Loucy (cell line): ENCODE data around the gene CCDC158.

Experiments
- H2AFZ ChIP-seq: fragments of 200-600 bp; sonication (generic); 2 replicates; pipeline ENCODE4 v1.6.0; 2016; ENCODE audit warnings: antibody characterized with exemption, mild to moderate bottlenecking, low read length, moderate library complexity
- H3F3A ChIP-seq: fragments of 200-600 bp; 2 replicates; pipeline ENCODE4 v1.6.0; 2016; ENCODE audit warnings: antibody characterized with exemption, low read depth, mild to moderate bottlenecking
- H3K27me3 ChIP-seq: fragments of 200-600 bp; sonication (generic); 2 replicates; pipeline ENCODE4 v1.6.1; 2014; ENCODE audit warnings: low read length, mild to moderate bottlenecking; ENCODE audit not compliant: insufficient read depth, poor library complexity, severe bottlenecking
- H3K36me3 ChIP-seq: fragments of 200-600 bp; sonication (generic); 2 replicates; pipeline ENCODE4 v1.6.1; 2016; ENCODE audit warnings: low read length; ENCODE audit not compliant: insufficient read depth
- H3K4me1 ChIP-seq: fragments of 200-600 bp; sonication (generic); 2 replicates; pipeline ENCODE4 v1.5.1; 2014; ENCODE audit warnings: low read length, mild to moderate bottlenecking; ENCODE audit not compliant: insufficient read depth, poor library complexity, severe bottlenecking
- H3K4me2 ChIP-seq: fragments of 200-600 bp; sonication (generic); 2 replicates; pipeline ENCODE4 v1.6.0; 2014; ENCODE audit warnings: antibody characterized with exemption, low read length, low read depth, mild to moderate bottlenecking; ENCODE audit not compliant: poor library complexity, severe bottlenecking
- H3K4me3 ChIP-seq: fragments of 200-600 bp; sonication (generic); 2 replicates; pipeline ENCODE4 v1.5.1; 2014; ENCODE audit warnings: low read length, mild to moderate bottlenecking, mixed read lengths; ENCODE audit not compliant: poor library complexity, severe bottlenecking
- H3K79me2 ChIP-seq: fragments of 200-600 bp; sonication (generic); 2 replicates; pipeline ENCODE4 v1.6.1; 2014; ENCODE audit warnings: low read length; ENCODE audit not compliant: insufficient read depth
- H3K9ac ChIP-seq: fragments of 200-600 bp; sonication (generic); 2 replicates; pipeline ENCODE4 v1.6.0; 2014; ENCODE audit warnings: mild to moderate bottlenecking, low read depth, low read length, moderate library complexity; ENCODE audit not compliant: poor library complexity, severe bottlenecking
- H3K9me2 ChIP-seq: fragments of 200-600 bp; sonication (generic); replicated peaks from 2 replicates; pipeline ENCODE4 v1.6.1; 2016; ENCODE audit warnings: low read depth, low read length, mixed read lengths
- H3K9me3 ChIP-seq: fragments of 200-600 bp; sonication (generic); 2 replicates; pipeline ENCODE4 v1.6.1; 2014; ENCODE audit warnings: mild to moderate bottlenecking, antibody characterized with exemption, low read length, low read depth; ENCODE audit not compliant: insufficient read depth
- H4K20me1 ChIP-seq: fragments of 200-600 bp; sonication (generic); 2 replicates; pipeline ENCODE4 v1.6.0; 2014; ENCODE audit warnings: antibody characterized with exemption, low read length, mild to moderate bottlenecking; ENCODE audit not compliant: insufficient read depth, poor library complexity, severe bottlenecking
- CTCF ChIP-seq: fragments of 200-600 bp; sonication (generic); conservative IDR thresholded peaks from 2 replicates; pipeline ENCODE4 v1.5.1; 2014; ENCODE audit warnings: mild to moderate bottlenecking, antibody characterized with exemption, low read length
- EZH2phosphoT487 ChIP-seq: fragments of 200-600 bp; IDR thresholded peaks from 2 replicates; pipeline ENCODE4 v1.6.1; 2018; ENCODE audit warnings: antibody characterized with exemption, mild to moderate bottlenecking, moderate library complexity, borderline replicate concordance

The CCDC158 gene

DNA sequence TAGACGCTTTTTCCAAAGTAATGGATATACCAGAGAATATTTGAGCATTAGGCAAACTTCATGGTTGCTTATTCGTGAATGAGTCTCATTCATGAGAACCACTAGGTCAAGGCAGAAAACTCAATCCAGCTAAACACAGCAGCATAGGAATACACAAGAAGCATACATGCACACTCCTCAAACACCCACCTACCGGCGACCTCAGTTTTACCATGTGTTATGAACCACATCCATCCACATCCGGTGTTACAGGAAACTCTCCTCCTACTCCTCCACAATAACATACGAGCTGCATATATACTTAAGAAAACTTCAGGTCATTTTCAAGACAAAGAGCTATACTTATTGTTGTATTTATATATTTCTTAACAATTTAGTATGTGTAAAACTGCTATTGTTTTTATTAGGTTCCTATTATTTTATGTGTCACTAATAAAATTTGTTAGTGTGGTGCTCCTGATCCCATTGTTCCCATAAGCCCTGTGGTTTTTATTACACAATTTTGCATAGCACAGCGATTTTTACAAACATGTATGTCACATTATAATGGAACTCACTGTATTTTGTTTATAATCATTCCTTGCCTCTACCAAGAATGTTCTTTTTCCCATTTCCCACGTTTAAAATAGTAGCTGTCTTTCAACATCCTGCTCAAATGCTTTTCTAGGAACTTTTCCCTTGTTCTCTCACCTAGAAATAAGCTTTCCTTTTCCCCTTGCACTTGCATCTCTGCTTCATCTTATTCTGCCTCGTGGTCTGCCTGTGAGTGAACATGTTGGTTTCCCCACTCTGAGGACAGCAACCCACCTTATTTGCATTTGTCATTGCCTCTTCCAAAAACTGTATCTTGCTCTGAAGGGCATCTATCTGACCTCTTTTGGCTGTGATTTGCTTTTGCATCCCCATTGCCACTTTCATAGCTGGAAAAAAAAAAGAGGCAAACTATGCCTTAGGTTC lies 66.1 kb downstream of the CCDC158 start:
- H3K36me3 ChIP-seq: no peaks in the 10 kb centered on the region
- no peaks in the 10 kb centered on the region for H3F3A ChIP-seq
- H4K20me1 ChIP-seq: no peaks in the 10 kb centered on the region
- H3K27me3 ChIP-seq: no peaks in the 10 kb centered on the region
- no peaks in the 10 kb centered on the region for H3K4me1 ChIP-seq
- no peak for TF ChIP-seq EZH2phosphoT487
- TF ChIP-seq CTCF: no peak
- H2AFZ ChIP-seq: no peak overlapping the region
- H3K79me2 ChIP-seq: no peaks in the 10 kb centered on the region
- peak overlapping the region; percentile 6 for H3K4me2 ChIP-seq
- H3K9me2 ChIP-seq: no peaks in the 10 kb centered on the region
- 0 out of 2 replicates have a peak, but pooled peaks cover 3% of the 10 kb centered on the region for H3K9me3 ChIP-seq
- no peak overlapping the region for H3K4me3 ChIP-seq
- no peak overlapping the region for H3K9ac ChIP-seq

- no peaks in the 10 kb centered on the region for H3K27me3 ChIP-seq
- H3K4me3 ChIP-seq: no peak overlapping the region
- no peak for TF ChIP-seq CTCF
- no peak for TF ChIP-seq EZH2phosphoT487
- no peaks in the 10 kb centered on the region for H3K4me1 ChIP-seq
- H3K79me2 ChIP-seq: no peaks in the 10 kb centered on the region
- no peaks in the 10 kb centered on the region for H3F3A ChIP-seq
- H2AFZ ChIP-seq: no peak overlapping the region
- H3K36me3 ChIP-seq: no peaks in the 10 kb centered on the region
- no peak overlapping the region for H3K4me2 ChIP-seq
- no peaks in the 10 kb centered on the region for H3K9me3 ChIP-seq
- no peak overlapping the region for H3K9ac ChIP-seq
- H3K9me2 ChIP-seq: no peaks in the 10 kb centered on the region
- H4K20me1 ChIP-seq: no peaks in the 10 kb centered on the region
Measured at GRCh38 chr4:76342803-76343202, 78.1 kb downstream of the CCDC158 start.

DNA sequence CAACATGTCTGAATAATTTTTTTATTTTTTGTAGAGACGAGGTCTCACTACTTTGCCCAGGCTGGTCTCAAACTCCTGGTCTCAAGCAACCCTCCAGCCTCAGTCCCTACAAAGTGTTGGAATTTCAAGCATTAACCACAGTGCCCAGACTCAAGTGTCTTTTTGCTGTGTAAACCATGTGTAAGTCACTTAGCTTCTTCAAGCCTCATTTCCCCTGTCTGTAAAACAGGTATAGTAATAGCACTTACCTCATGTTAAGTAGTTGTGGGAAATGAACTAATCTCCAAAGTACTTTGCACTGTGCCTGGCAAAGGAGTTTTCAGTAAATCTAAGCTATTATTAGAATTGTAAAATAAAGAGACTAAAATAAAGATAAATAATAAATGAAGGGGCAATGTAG lies 78.8 kb downstream of the CCDC158 start:
- Histone ChIP-seq H3F3A (no peaks in the 10 kb centered on the region), H3K9ac (no peak overlapping the region), H2AFZ (no peak overlapping the region), H3K4me2 (no peak overlapping the region), H3K27me3 (no peaks in the 10 kb centered on the region), H3K9me3 (no peaks in the 10 kb centered on the region), H4K20me1 (no peaks in the 10 kb centered on the region), H3K4me1 (no peaks in the 10 kb centered on the region), H3K36me3 (no peaks in the 10 kb centered on the region), H3K4me3 (no peak overlapping the region), H3K9me2 (no peaks in the 10 kb centered on the region), H3K79me2 (no peaks in the 10 kb centered on the region)
- TF ChIP-seq EZH2phosphoT487: no peak
